ENCODE data around the gene MLLT3. TPM values are rescaled to one million over a fixed set of nuclear protein-coding genes. Genes with fewer than 3 reads are reported as not detected.

Gene MLLT3
- total RNA-seq, result 1 to 10 TPM in 3 of 6 experiments, under 1 TPM in 3; 0.43 to 2.5 (median 1.2) TPM
- long read RNA-seq, result 0 reads

- peak; percentile 93 to 98 (median 94) for ATAC-seq
- WGBS (ENCODE audit: insufficient coverage, low coverage, low lambda C conversion rate, missing lambda C conversion rate), result 0% methylated on average over 22 of the region's 41 CpGs
- Histone ChIP-seq H3K4me1 (peaks cover 0 to 10% (median 0%) of the 10 kb centered on the region in 4 donors), H3K4me3 (peak within 1 kb of the TSS; percentile 72 to 80 (median 79)), H3K27me3 (no peaks in the 10 kb centered on the region), H3K36me3 (no peaks in the 10 kb centered on the region), H3K27ac (peak within 1 kb of the TSS; percentile 11 to 71 (median 47)), H3K9me3 (no peaks in the 10 kb centered on the region)
- TF ChIP-seq CTCF (IDR thresholded peaks at IDR 0.05), result no peak
- peak; percentile 36 for TF ChIP-seq POLR2A (IDR thresholded peaks at IDR 0.05)
- intact Hi-C loops (cut with DNase I), result loop anchor here in 1 of 2 donors (10.0 kb wide), 1 partner anchor 322 kb away; no protein-coding TSS in a partner anchor
- peak; percentile 97 for DNase-seq
Observed at GRCh38 chr9:20622330-20623020, at the start of gene MLLT3. Gene MLLT3, minus strand, starts transcription at chr9:20622499.

GRCh38 chr9:20671635-20672034 lies 49.3 kb upstream of the MLLT3 start:
- no peaks in the 10 kb centered on the region for H3K36me3 ChIP-seq
- H3K27ac ChIP-seq, result no peak overlapping the region
- intact Hi-C loops (cut with DNase I), result no loop called here
- DNase-seq (no peak), ATAC-seq (no peak)
- H3K9me3 ChIP-seq, result no peaks in the 10 kb centered on the region
- WGBS (ENCODE audit: insufficient coverage, low coverage, low lambda C conversion rate, missing lambda C conversion rate), result 75% methylated on average over 3 of the region's 4 CpGs
- no peak overlapping the region for H3K4me3 ChIP-seq
- H3K4me1 ChIP-seq, result no peaks in the 10 kb centered on the region
- TF ChIP-seq POLR2A (IDR thresholded peaks at IDR 0.05) (no peak), CTCF (IDR thresholded peaks at IDR 0.05) (no peak)
- H3K27me3 ChIP-seq, result no peaks in the 10 kb centered on the region

GRCh38 chr9:20670395-20670794 lies 48.1 kb upstream of the MLLT3 start:
- TF ChIP-seq CTCF (IDR thresholded peaks at IDR 0.05) (no peak), POLR2A (IDR thresholded peaks at IDR 0.05) (no peak)
- Histone ChIP-seq H3K27me3 (no peaks in the 10 kb centered on the region), H3K4me1 (no peaks in the 10 kb centered on the region), H3K36me3 (no peaks in the 10 kb centered on the region), H3K4me3 (no peak overlapping the region), H3K27ac (no peak overlapping the region), H3K9me3 (no peaks in the 10 kb centered on the region)
- no peak for ATAC-seq
- no peak for DNase-seq
- WGBS (ENCODE audit: insufficient coverage, low coverage, low lambda C conversion rate, missing lambda C conversion rate), result 31% methylated on average over 4 of the region's 6 CpGs
- intact Hi-C loops (cut with DNase I), result no loop called here

- no peaks in the 10 kb centered on the region for H3K36me3 ChIP-seq
- intact Hi-C loops (cut with DNase I), result no loop called here
Observed at GRCh38 chr9:20664501-20664900, 42.2 kb upstream of the MLLT3 start.

More at GRCh38 chr9:20664501-20664900, 42.2 kb upstream of the MLLT3 start:
- DNase-seq (no peak), ATAC-seq (no peak)
- Histone ChIP-seq H3K4me1 (no peaks in the 10 kb centered on the region), H3K9me3 (no peaks in the 10 kb centered on the region), H3K27me3 (no peaks in the 10 kb centered on the region), H3K27ac (no peak overlapping the region), H3K4me3 (no peak overlapping the region)
- TF ChIP-seq POLR2A (IDR thresholded peaks at IDR 0.05) (no peak), CTCF (IDR thresholded peaks at IDR 0.05) (no peak)
- WGBS (ENCODE audit: insufficient coverage, low coverage, low lambda C conversion rate, missing lambda C conversion rate), result 95% methylated on average over 3 of the region's 3 CpGs

All from right lobe of liver (tissue), 6 donors.